IPS DF 6.9 (cell line): Measurements from ENCODE around the gene TADA3.

Experiments
- DNase-seq: peaks from one replicate; pipeline ENCODE4 v3.0.0-alpha.2; 2013; ENCODE audit warnings: low read depth, low spot score
- H3K27ac ChIP-seq: one replicate; pipeline ENCODE4 v1.5.1; 2013; ENCODE audit warnings: low read length, control low read depth
- H3K27me3 ChIP-seq: 2 replicates; pipeline ENCODE4 v1.6.1; 2013; ENCODE audit warnings: mild to moderate bottlenecking, low read length; ENCODE audit not compliant: control insufficient read depth, insufficient read depth
- H3K36me3 ChIP-seq: 2 replicates; pipeline ENCODE4 v1.6.1; 2013; ENCODE audit warnings: low read length; ENCODE audit not compliant: control insufficient read depth, insufficient read depth
- H3K4me1 ChIP-seq: 2 replicates; pipeline ENCODE4 v1.6.1; 2013; ENCODE audit warnings: low read length; ENCODE audit not compliant: control insufficient read depth, insufficient read depth
- H3K4me3 ChIP-seq: 2 replicates; pipeline ENCODE4 v1.5.1; 2013; ENCODE audit warnings: mild to moderate bottlenecking, low read length
- H3K9me3 ChIP-seq: 2 replicates; pipeline ENCODE4 v1.6.1; 2013; ENCODE audit warnings: low read length, inconsistent platforms; ENCODE audit not compliant: control insufficient read depth, insufficient read depth
- WGBS: extraction: QIAGEN DNeasy Blood & Tissue Kit; methylation state at CpG from one replicate; pipeline ENCODE4 v1.1.7; 2013; ENCODE audit warnings: mixed read lengths, missing lambda C conversion rate; ENCODE audit not compliant: insufficient read length, insufficient coverage; 5-methylcytosine and 5-hydroxymethylcytosine counted together

Gene TADA3

DNA sequence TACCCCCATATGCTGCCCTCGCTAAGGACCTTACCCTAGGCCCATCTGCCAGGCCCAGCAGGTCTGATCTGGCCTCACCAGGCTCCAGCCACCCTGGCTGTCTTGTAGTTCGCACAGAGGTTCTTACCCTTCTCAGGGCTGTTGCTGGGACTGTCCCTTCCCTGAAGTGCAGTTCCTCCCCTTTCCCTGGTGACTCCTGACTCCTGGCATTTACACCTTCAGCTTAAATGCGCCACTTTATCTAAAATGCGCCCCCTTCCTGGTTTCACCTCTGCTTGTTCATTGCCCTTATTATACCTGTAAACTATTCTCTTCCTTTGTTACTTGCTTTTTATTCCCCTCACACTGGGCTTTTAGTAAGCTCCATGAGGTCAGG is 17.0 kb upstream of the TADA3 start:
- no CpG with 5 or more reads among the region's 4 CpGs for WGBS
- H3K27ac ChIP-seq: no peak overlapping the region
- no peaks in the 10 kb centered on the region for H3K9me3 ChIP-seq
- no peaks in the 10 kb centered on the region for H3K4me1 ChIP-seq
- DNase-seq: no peak
- no peak overlapping the region; the same call in 1 of the 2 replicates for H3K4me3 ChIP-seq
- H3K36me3 ChIP-seq: peaks cover 14% of the 10 kb centered on the region
- H3K27me3 ChIP-seq: peaks cover 6% of the 10 kb centered on the region; the same call in 1 of the 2 replicates

DNA sequence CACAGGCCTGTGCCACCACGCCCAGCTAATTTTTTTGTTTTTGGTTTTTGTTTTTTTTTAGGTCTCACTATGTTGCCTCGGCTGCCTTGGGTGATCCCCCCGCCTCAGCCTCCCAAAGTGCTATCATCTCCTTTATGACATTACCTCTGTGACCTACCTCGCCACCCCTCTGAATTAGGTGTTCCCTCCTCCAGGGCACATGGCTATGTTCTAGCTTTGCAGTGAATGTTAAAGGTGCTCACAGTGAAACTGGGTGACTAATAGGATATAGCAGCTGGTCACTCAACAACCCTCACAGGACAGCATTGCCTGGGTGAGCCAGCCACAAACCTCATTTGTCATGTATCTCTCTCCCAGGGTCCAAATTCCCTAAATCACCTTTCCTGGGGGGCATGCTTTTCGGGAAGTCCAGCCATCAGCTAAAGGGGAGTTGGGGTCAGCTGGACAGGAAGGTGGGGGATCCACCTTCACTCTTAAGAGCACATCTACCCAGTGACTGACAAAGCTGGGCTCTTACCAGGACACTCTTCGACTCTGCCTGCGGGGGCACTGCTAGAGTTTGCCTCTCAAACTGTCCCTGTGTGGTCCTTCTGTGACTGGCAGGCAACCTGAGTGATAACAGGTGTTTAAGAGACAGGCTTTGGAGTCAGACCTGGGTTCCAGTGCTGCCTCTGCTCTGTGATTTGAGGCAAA is 16.2 kb upstream of the TADA3 start:
- Histone ChIP-seq H3K27ac (no peak overlapping the region), H3K9me3 (no peaks in the 10 kb centered on the region), H3K4me3 (no peak overlapping the region), H3K4me1 (no peaks in the 10 kb centered on the region), H3K27me3 (peaks cover 6% of the 10 kb centered on the region; the same call in 1 of the 2 replicates), H3K36me3 (peaks cover 21% of the 10 kb centered on the region)
- WGBS: no CpG with 5 or more reads among the region's 7 CpGs
- DNase-seq: no peak

DNA sequence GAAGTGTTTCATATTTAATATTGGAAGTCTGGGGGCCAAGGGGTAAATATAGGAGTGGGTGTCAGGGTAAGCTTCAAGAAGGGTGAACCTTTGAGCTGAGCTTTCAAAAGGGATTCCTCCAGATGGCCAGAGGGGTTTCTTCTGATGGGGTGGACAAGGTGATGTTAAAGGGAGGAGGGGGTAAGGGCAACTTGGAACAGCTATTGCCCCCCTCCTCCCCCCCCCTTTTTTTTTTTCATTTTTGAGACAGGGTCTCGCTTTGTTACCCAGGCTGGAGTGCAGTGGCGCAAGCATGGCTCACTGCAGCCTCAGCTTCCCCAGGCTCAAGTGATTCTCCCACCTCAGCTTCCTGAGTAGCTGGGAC is 15.7 kb upstream of the TADA3 start:
- H3K27ac ChIP-seq: no peak overlapping the region
- H3K9me3 ChIP-seq: no peaks in the 10 kb centered on the region
- H3K36me3 ChIP-seq: peaks cover 27% of the 10 kb centered on the region
- WGBS: no CpG with 5 or more reads among the region's 2 CpGs
- no peaks in the 10 kb centered on the region for H3K4me1 ChIP-seq
- H3K4me3 ChIP-seq: no peak overlapping the region
- no peak for DNase-seq
- H3K27me3 ChIP-seq: peaks cover 6% of the 10 kb centered on the region; the same call in 1 of the 2 replicates

DNA sequence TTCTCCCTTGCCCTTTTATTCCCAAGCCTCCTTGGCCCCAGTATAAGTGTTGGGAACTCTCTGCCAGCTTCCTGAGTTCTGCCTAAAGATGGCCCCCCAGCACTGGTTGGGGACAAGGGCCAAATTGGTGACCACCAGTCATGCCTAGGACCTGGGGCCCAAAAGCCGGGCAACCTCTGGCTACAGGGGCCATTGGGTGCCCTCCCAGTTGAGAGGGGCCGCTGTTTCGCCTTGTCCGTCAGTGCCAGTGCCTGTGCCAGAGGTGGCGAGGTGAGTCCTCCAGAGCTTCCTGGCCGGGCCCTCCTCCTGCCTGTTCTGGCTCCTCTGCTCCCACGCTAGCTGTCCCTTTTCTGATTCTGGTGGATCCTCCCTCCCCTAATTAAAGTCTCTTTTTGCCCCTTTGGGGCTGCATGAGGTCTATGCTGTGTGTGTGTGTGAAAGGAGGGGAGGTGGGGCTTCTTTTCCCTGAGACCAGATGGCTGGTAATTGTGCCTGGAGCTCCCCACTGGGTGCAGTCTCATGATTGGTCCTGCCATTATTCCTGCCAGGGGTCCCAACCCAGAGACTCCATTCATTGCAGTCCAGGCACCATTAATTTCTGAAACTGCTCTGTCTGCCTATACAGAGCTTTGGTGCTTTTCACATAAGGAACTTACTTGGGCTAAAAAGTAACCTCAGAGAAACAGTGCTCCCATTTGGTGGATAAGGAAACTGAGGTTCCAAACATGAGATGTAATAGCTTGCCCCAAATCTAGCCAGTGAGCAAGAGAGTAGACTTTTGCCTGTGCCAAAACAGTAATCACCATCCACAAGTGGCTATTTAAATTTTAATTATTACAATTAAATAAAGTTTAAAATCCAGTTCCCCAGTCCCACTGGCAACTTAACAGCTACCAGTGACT is 14.7 kb upstream of the TADA3 start:
- Histone ChIP-seq H3K4me1 (no peaks in the 10 kb centered on the region), H3K27ac (no peak overlapping the region), H3K27me3 (peaks cover 6% of the 10 kb centered on the region; the same call in 1 of the 2 replicates), H3K9me3 (no peaks in the 10 kb centered on the region), H3K4me3 (no peak overlapping the region), H3K36me3 (peaks cover 29% of the 10 kb centered on the region)
- DNase-seq: no peak
- WGBS: no CpG with 5 or more reads among the region's 7 CpGs

DNA sequence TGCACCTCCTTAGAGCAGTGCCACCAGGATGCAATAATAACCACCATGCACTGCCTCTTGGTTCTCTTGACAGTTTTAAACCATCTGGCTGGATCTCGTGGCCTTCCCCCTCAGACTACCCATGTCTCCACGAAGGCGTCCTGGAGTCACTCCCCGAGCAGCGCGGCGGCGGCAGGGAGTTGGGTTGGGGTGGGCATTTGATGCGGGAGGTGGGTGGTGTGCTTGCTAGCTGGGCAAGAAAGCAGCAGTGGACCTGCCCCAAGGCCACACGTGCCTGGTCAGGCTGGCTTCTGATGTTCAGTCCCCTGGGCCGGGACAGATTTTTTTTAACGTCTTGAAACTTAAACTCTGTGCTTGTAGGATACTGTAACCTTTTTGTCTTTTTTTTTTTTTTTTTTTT is 13.9 kb upstream of the TADA3 start:
- Histone ChIP-seq H3K4me1 (no peaks in the 10 kb centered on the region), H3K4me3 (no peak overlapping the region), H3K27me3 (peaks cover 3% of the 10 kb centered on the region; the same call in 1 of the 2 replicates), H3K9me3 (no peaks in the 10 kb centered on the region), H3K36me3 (peaks cover 35% of the 10 kb centered on the region), H3K27ac (no peak overlapping the region)
- DNase-seq: no peak
- no CpG with 5 or more reads among the region's 12 CpGs for WGBS

DNA sequence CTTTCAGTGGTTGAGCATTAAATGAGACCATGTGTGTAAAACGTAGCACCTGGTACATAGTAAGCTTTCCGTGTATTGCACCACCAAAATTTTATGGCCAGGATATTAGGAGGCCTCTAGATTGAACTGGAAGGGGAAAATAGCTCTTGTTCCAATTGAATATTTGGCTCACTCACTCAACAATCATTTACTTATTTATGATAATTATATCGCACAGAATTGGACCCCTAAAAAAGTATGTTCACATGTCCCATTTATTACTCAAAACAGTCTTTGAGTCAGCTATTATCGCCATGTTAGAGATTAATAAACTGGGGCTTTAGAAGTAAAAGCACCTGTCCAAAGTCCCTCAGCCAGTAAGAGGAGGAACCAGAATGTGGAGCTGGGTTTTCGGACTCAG is 12.7 kb upstream of the TADA3 start:
- Histone ChIP-seq H3K27me3 (no peaks in the 10 kb centered on the region), H3K27ac (no peak overlapping the region), H3K9me3 (no peaks in the 10 kb centered on the region), H3K36me3 (peaks cover 36% of the 10 kb centered on the region), H3K4me1 (no peaks in the 10 kb centered on the region), H3K4me3 (no peak overlapping the region)
- DNase-seq: no peak
- WGBS: no CpG with 5 or more reads among the region's 5 CpGs

DNA sequence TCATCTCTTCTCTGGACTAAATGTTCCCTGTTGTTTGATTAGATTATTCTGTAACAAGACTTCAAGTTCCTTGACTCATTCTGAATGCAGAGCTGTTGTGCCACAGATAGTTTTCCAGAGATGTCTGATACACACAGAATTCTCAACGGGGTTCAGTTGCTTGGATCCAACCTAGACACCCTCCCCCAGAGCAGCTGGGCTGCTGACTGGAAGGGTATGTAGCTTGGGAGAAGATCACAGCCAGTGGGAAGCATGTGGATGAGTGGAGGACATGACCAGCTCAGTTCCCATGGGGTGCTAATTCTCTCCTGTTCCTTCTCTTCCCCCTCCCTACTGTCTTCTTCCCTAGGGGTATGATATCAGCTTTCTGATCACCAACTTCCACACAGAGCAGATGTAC is 11.2 kb upstream of the TADA3 start:
- Histone ChIP-seq H3K27me3 (no peaks in the 10 kb centered on the region), H3K4me3 (no peak overlapping the region), H3K27ac (no peak overlapping the region), H3K36me3 (peaks cover 40% of the 10 kb centered on the region), H3K4me1 (no peaks in the 10 kb centered on the region), H3K9me3 (no peaks in the 10 kb centered on the region)
- DNase-seq: no peak
- no CpG with 5 or more reads among the region's 1 CpG for WGBS

DNA sequence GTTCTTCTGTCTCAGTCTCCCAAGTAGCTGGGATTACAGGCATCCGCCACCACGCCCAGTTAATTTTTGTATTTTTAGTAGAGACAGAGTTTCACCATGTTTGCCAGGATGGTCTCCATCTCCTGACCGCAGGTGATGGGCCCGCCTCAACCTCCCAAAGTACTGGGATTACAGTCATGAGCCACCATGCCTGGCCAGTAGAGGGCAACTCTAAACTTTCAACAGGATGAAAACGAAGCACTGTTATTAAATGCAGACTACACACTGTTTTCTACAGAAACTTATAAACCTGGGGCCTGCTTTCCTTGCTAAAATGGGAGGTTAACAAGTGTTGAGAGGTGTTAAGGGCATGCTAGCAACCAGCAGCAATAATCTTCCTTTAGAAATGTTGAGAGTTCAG is 8.3 kb upstream of the TADA3 start:
- peaks cover 43% of the 10 kb centered on the region for H3K36me3 ChIP-seq
- no CpG with 5 or more reads among the region's 5 CpGs for WGBS

DNA sequence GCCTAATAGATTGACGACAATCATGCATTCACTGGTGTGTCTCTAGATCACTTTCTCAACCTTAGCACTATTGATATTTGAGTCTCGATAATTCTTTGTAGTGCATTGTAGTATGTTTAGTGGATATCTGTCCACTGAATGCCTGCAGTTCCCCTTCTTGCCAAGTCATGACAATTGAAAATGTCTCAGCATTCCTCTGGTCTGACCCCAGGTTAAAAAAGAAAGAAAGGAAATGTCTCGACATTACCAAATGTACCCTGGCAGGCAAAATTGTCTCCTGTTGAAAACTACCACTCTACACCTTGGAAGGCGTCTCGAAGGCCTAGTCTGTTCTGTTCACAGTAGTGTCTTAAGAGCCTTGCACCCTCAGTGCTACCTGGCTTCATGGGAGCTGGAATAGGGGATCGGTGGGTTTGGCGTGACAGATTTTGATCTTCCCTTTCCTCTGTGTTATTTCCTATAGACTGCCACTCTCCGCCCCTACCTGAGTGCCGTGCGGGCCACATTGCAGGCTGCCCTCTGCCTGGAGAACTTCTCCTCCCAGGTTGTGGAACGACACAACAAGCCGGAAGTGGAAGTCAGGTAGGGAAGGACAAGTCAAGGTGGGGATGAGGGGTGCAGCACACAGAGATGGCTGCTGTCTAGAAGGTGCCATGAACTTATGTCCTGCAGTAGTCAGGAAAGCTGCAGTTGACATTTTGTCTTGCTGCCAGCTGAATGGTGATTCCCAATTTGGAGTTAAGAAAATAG is 5.1 kb upstream of the TADA3 start:
- peaks cover 20% of the 10 kb centered on the region; the same call in 1 of the 2 replicates for H3K36me3 ChIP-seq
- no peaks in the 10 kb centered on the region for H3K4me1 ChIP-seq
- no peaks in the 10 kb centered on the region for H3K9me3 ChIP-seq
- no peaks in the 10 kb centered on the region for H3K27me3 ChIP-seq
- DNase-seq: no peak
- H3K4me3 ChIP-seq: no peak overlapping the region
- H3K27ac ChIP-seq: no peak overlapping the region
- WGBS: no CpG with 5 or more reads among the region's 12 CpGs

More for the DNA sequence above, 8.3 kb upstream of the TADA3 start:
- Histone ChIP-seq H3K4me1 (no peaks in the 10 kb centered on the region), H3K9me3 (no peaks in the 10 kb centered on the region), H3K27ac (no peak overlapping the region), H3K4me3 (no peak overlapping the region), H3K27me3 (no peaks in the 10 kb centered on the region)
- no peak for DNase-seq

DNA sequence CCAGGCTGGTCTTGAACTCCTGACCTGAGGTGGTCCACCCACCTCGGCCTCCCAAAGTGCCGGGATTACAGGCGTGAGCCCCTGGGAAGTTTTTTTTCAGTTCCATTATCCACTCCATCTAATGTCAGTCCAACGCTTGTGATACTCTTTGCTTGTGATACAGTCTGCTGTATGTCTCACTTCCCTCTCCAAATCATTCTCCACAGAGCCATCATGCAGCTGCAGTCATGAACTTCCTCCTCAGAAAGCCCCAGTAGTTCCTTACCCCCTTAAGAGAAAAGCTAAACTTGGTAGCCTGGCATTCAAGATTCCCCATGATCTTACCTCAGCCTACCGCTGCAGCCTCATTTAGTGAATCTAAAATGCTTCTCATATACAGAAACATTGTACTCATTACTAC is 2.9 kb upstream of the TADA3 start:
- H3K27me3 ChIP-seq: no peaks in the 10 kb centered on the region
- H3K4me1 ChIP-seq: peaks cover 2% of the 10 kb centered on the region; the same call in 1 of the 2 replicates
- DNase-seq: no peak
- no CpG with 5 or more reads among the region's 5 CpGs for WGBS
- H3K36me3 ChIP-seq: peaks cover 14% of the 10 kb centered on the region; the same call in 1 of the 2 replicates
- H3K4me3 ChIP-seq: no peak overlapping the region
- no peaks in the 10 kb centered on the region for H3K9me3 ChIP-seq
- no peak overlapping the region for H3K27ac ChIP-seq
